Neuronal stem cell (in vitro differentiated cells): Measurements from ENCODE around the gene AVPR2.

Experiments
- DNase-seq: peaks from one replicate; pipeline ENCODE4 v3.0.0-alpha.2; 2013; ENCODE audit warnings: low spot score
- H2AFZ ChIP-seq: one replicate; pipeline ENCODE4 v1.6.1; 2013; ENCODE audit warnings: mild to moderate bottlenecking, low read length, inconsistent platforms
- H2AK5ac ChIP-seq: 2 replicates; pipeline ENCODE4 v1.6.1; 2013; ENCODE audit warnings: low read depth, mild to moderate bottlenecking, inconsistent platforms, low read length, moderate library complexity, mixed read lengths
- H2BK120ac ChIP-seq: 2 replicates; pipeline ENCODE4 v1.6.1; 2013; ENCODE audit warnings: low read depth, mild to moderate bottlenecking, inconsistent platforms, low read length, moderate library complexity, mixed read lengths
- H2BK12ac ChIP-seq: one replicate; pipeline ENCODE4 v1.6.1; 2013; ENCODE audit warnings: low read length, inconsistent platforms
- H2BK15ac ChIP-seq: 2 replicates; pipeline ENCODE4 v1.6.1; 2013; ENCODE audit warnings: mild to moderate bottlenecking, low read length, inconsistent platforms, mixed read lengths
- H2BK5ac ChIP-seq: one replicate; pipeline ENCODE4 v1.6.1; 2013; ENCODE audit warnings: inconsistent platforms, mild to moderate bottlenecking, low read length, moderate library complexity
- H3K14ac ChIP-seq: one replicate; pipeline ENCODE4 v1.6.1; 2013; ENCODE audit warnings: low read length, inconsistent platforms
- H3K18ac ChIP-seq: 2 replicates; pipeline ENCODE4 v1.6.1; 2013; ENCODE audit warnings: low read length, inconsistent platforms
- H3K23ac ChIP-seq: 2 replicates; pipeline ENCODE4 v1.6.1; 2013; ENCODE audit warnings: low read depth, mild to moderate bottlenecking, mixed read lengths, low read length, inconsistent platforms; ENCODE audit not compliant: poor library complexity
- H3K27ac ChIP-seq: replicated peaks from 3 replicates; pipeline ENCODE4 v1.5.1; 2013; ENCODE audit warnings: low read length, inconsistent platforms
- H3K27me3 ChIP-seq, 3 experiments: 2 replicates each; pipeline ENCODE4 v1.6.1; 2013; ENCODE audit warnings: low read length in 3 of 3, mild to moderate bottlenecking in 2 of 3, inconsistent platforms in 1 of 3, low read depth in 1 of 3, mixed read lengths in 1 of 3, moderate library complexity in 1 of 3; ENCODE audit not compliant: control insufficient read depth in 3 of 3, insufficient read depth in 3 of 3
- H3K36me3 ChIP-seq, 2 donors: replicated peaks in 1 of 2; 2 replicates each; pipeline ENCODE4 v1.6.1; 2013; ENCODE audit warnings: low read length in 2 of 2; ENCODE audit not compliant: control insufficient read depth in 2 of 2, insufficient read depth in 2 of 2
- H3K4ac ChIP-seq: 2 replicates; pipeline ENCODE4 v1.6.1; 2013; ENCODE audit warnings: inconsistent platforms, mild to moderate bottlenecking, low read length, moderate library complexity
- H3K4me1 ChIP-seq, 2 donors: 1 replicate in 1 of 2; 2 replicates in 1 of 2; pipeline ENCODE4 v1.6.1; 2013; ENCODE audit warnings: low read length in 2 of 2, low read depth in 1 of 2; ENCODE audit not compliant: control insufficient read depth in 2 of 2, insufficient read depth in 1 of 2
- H3K4me2 ChIP-seq: one replicate; pipeline ENCODE4 v1.6.1; 2013; ENCODE audit warnings: mild to moderate bottlenecking, low read length, inconsistent platforms; ENCODE audit not compliant: insufficient read depth, poor library complexity, severe bottlenecking
- H3K4me3 ChIP-seq, 2 donors: 2 replicates each; pipeline ENCODE4 v1.5.1; 2013; ENCODE audit warnings: low read length in 2 of 2, mild to moderate bottlenecking in 2 of 2, inconsistent platforms in 1 of 2, moderate library complexity in 1 of 2
- H3K79me1 ChIP-seq: one replicate; pipeline ENCODE4 v1.6.1; 2013; ENCODE audit warnings: low read depth, mild to moderate bottlenecking, inconsistent platforms, low read length, moderate library complexity
- H3K9ac ChIP-seq: one replicate; pipeline ENCODE4 v1.6.1; 2013; ENCODE audit warnings: mild to moderate bottlenecking, low read depth, low read length, inconsistent platforms; ENCODE audit not compliant: poor library complexity
- H3K9me3 ChIP-seq, 2 donors: replicated peaks in 1 of 2; 2 replicates each; pipeline versions ENCODE3 to v1.6.1; 2013; ENCODE audit warnings: low read length in 2 of 2, mild to moderate bottlenecking in 2 of 2, inconsistent platforms in 1 of 2, low read depth in 1 of 2, mixed read lengths in 1 of 2, moderate library complexity in 1 of 2; ENCODE audit not compliant: control insufficient read depth in 2 of 2, insufficient read depth in 1 of 2
- H4K8ac ChIP-seq: one replicate; pipeline ENCODE4 v1.6.1; 2013; ENCODE audit warnings: low read depth, mild to moderate bottlenecking, inconsistent platforms, low read length, moderate library complexity
- H4K91ac ChIP-seq: one replicate; pipeline ENCODE4 v1.6.1; 2013; ENCODE audit warnings: low read length, low read depth, mild to moderate bottlenecking, inconsistent platforms; ENCODE audit not compliant: poor library complexity
- WGBS, 2 donors: extraction: QIAGEN DNeasy Blood & Tissue Kit; methylation state at CpG; one replicate each; pipeline ENCODE4 v1.1.7; 2013; ENCODE audit warnings: missing lambda C conversion rate in 2 of 2, mixed read lengths in 1 of 2; ENCODE audit not compliant: insufficient read length in 2 of 2, insufficient replicate concordance in 1 of 2; ENCODE audit errors: extremely low coverage in 2 of 2; 5-methylcytosine and 5-hydroxymethylcytosine counted together

Gene AVPR2

DNA sequence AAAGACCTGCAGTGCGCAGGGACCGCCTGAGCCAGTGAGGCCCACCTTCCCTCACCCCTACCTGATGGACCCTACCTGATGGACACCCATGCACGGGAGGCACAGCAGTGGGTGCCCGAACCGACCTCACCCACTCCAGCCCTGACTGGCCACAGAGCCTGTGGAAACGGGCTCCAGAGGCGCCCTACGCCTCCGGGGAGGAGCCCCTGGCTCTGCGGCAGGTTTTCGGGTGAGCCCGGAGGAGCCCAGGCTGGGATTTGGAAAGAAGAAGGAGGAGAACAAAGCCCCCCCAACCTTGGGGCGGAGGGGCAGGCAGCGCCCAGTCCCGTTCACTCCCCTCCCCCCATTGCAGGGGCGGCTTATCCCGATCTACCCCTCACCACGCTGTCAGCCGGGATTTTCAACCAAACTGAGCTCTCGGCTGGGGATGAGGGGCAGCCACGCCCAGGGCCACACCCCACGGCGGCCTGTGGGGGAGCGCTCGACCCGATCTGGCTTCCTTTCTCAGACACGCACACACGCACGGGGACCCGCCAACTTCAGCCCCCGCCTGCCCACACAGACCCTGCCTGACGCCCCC is 19.2 kb upstream of the AVPR2 start:
- Histone ChIP-seq H3K23ac (no peak overlapping the region), H2AFZ (peak overlapping the region; percentile 40), H3K4me3 (peak overlapping the region; percentile 53 to 66), H2BK5ac (no peak overlapping the region), H2BK120ac (no peak overlapping the region), H3K4me1 (peaks cover 15 to 50% of the 10 kb centered on the region in 2 donors), H3K9ac (peak overlapping the region; percentile 21), H3K14ac (no peak overlapping the region), H3K36me3 (no peaks in the 10 kb centered on the region), H2AK5ac (no peak overlapping the region), H3K4ac (no peak overlapping the region), H3K27me3 (peaks cover 0 to 44% (median 25%) of the 10 kb centered on the region in 3 experiments), H3K27ac (no peak overlapping the region), H3K4me2 (peak overlapping the region; percentile 45), H3K18ac (no peak overlapping the region), H4K8ac (no peak overlapping the region), H3K79me1 (no peaks in the 10 kb centered on the region), H2BK15ac (no peak overlapping the region), H2BK12ac (no peak overlapping the region), H3K9me3 (no peaks in the 10 kb centered on the region), H4K91ac (no peak overlapping the region)
- no peak for DNase-seq
- WGBS, 2 donors, result no CpG with 5 or more reads among the region's 32 CpGs

DNA sequence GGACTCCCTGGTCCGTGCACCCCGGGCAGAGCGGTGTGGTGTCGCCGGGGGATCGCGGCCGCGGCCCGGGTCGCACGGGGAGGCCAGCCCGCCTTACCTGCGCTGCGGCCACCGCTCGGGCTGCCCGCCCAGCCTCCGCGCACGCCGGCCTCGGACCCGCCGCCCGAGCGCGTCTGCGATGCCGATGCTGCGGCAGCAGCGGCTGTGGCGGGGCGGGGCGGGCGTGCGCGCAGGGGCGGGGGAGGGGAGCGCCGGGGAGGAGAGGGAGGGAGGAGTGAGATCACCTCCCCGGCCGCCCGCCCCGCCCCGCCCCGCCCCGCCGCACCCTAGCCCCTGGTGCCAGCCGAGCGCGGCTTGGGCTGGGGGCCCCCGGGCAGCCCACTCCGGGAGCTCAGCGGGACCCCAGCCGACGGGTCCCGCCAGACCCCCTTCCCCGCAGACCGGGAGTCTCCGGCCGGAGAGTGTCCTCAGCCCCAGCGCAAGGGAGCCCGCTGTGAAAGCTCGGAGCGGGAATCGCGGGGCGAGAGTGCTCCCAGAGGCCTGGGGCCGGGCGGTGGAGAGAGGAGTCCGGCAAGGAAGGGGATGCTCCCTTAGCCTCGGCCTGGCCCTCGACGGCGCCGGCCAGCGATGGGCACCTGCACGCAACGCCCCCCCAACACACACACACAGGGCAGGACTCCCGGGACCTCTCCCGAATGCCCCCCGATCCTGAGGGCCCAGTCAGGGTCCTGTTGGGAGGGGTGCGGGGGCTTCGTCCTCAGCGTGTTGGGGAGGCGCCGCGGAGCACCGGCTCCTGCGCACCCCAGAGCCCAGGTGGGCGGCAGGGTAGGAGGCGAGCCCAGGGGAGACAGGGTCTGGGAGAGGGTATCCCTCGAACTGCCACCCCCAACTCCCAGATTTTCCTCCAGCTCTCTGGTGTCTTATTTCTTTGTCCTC is 18.2 kb upstream of the AVPR2 start, which contains the start of gene L1CAM:
Gene L1CAM (minus strand): TSS at position 206 of the 936 bp plus-strand sequence. CDS start 10,337 bp downstream, outside the sequence.
- peaks cover 0 to 50% (median 25%) of the 10 kb centered on the region in 3 experiments for H3K27me3 ChIP-seq
- H3K9me3 ChIP-seq, result no peaks in the 10 kb centered on the region
- peaks cover 15 to 41% of the 10 kb centered on the region in 2 donors for H3K4me1 ChIP-seq
- H3K18ac ChIP-seq, result peak within 1 kb of the TSS; percentile 64
- H2AK5ac ChIP-seq, result peak within 1 kb of the TSS; percentile 75
- no peaks in the 10 kb centered on the region for H3K36me3 ChIP-seq
- no peak within 1 kb of the TSS for H2BK12ac ChIP-seq
- no peak within 1 kb of the TSS for H4K91ac ChIP-seq
- H3K27ac ChIP-seq, result no peak within 1 kb of the TSS
- no peak within 1 kb of the TSS for H2BK15ac ChIP-seq
- H2AFZ ChIP-seq, result peak within 1 kb of the TSS; percentile 62
- no peak within 1 kb of the TSS for H2BK120ac ChIP-seq
- no peak within 1 kb of the TSS for H4K8ac ChIP-seq
- no peak within 1 kb of the TSS for H2BK5ac ChIP-seq
- H3K4me3 ChIP-seq, result peak within 1 kb of the TSS; percentile 53 to 70
- H3K4ac ChIP-seq, result no peak within 1 kb of the TSS
- DNase-seq, result no peak
- H3K4me2 ChIP-seq, result peak within 1 kb of the TSS; percentile 49
- no CpG with 5 or more reads among the region's 94 CpGs for WGBS, 2 donors
- H3K14ac ChIP-seq, result no peak within 1 kb of the TSS
- H3K23ac ChIP-seq, result no peak within 1 kb of the TSS
- H3K79me1 ChIP-seq, result no peaks in the 10 kb centered on the region
- H3K9ac ChIP-seq, result peak within 1 kb of the TSS; percentile 21

DNA sequence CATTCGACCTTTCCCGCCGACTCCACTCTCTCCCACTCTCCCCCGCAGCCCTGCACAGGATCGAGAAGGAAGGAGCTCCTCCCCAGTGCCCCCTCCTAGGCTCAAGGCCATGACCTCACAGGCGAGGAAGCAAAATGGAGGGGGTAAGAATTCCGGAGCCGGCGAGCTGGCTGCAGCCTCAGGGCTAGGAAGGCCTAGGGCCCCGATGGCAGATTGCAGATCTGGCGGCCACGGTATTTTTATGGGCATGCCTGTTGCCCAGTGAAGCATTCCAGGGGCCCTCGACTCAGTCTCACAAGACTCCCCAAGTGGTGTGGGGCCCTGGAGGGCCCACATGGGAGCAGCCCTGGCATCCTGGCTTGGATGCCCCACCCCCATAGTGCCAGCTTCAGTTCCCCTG is 17.6 kb upstream of the AVPR2 start:
- Histone ChIP-seq H2BK12ac (no peak overlapping the region), H3K9me3 (no peaks in the 10 kb centered on the region), H4K8ac (no peak overlapping the region), H2BK120ac (no peak overlapping the region), H3K14ac (no peak overlapping the region), H3K4me1 (peaks cover 12 to 35% of the 10 kb centered on the region in 2 donors), H3K4me3 (no peak overlapping the region), H3K23ac (no peak overlapping the region), H2AK5ac (no peak overlapping the region), H3K18ac (no peak overlapping the region), H3K4ac (no peak overlapping the region), H3K27ac (no peak overlapping the region), H3K4me2 (peak overlapping the region; percentile 49), H2BK5ac (no peak overlapping the region), H3K9ac (no peak overlapping the region), H2AFZ (peak overlapping the region; percentile 62), H3K36me3 (no peaks in the 10 kb centered on the region), H2BK15ac (no peak overlapping the region), H4K91ac (no peak overlapping the region), H3K27me3 (peaks cover 0 to 50% (median 25%) of the 10 kb centered on the region in 3 experiments), H3K79me1 (no peaks in the 10 kb centered on the region)
- DNase-seq, result no peak
- no CpG with 5 or more reads among the region's 13 CpGs for WGBS, 2 donors

DNA sequence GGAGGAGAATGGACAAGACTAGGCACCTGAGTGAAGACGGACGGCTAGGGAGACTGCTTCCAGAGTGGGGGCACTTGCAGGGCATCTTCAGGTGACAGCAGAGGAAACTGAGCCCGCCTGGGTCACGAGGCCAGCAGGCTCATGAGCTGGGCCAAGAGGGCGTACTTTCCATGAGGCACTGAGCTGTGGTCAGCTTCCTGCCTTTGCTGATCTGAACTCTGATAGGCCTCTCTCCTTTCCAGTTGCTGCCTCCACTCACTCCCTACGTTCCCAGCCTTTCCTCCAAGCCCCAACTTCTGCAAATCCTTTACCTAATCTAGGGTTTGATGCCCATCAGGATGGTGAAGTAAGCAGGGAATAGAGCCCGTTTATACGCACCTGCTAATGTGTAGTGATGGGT is 17.1 kb upstream of the AVPR2 start:
- Histone ChIP-seq H3K9ac (no peak overlapping the region), H2BK120ac (no peak overlapping the region), H4K91ac (no peak overlapping the region), H3K4me3 (no peak overlapping the region), H3K23ac (no peak overlapping the region), H2BK15ac (no peak overlapping the region), H3K14ac (no peak overlapping the region), H3K79me1 (no peaks in the 10 kb centered on the region), H2BK5ac (no peak overlapping the region), H3K27me3 (peaks cover 0 to 46% (median 25%) of the 10 kb centered on the region in 3 experiments), H3K4ac (no peak overlapping the region), H3K36me3 (no peaks in the 10 kb centered on the region), H4K8ac (no peak overlapping the region), H3K9me3 (no peaks in the 10 kb centered on the region), H2AFZ (no peak overlapping the region), H3K18ac (no peak overlapping the region), H3K27ac (no peak overlapping the region), H3K4me1 (peaks cover 9 to 31% of the 10 kb centered on the region in 2 donors), H3K4me2 (no peak overlapping the region), H2BK12ac (no peak overlapping the region), H2AK5ac (no peak overlapping the region)
- no CpG with 5 or more reads among the region's 8 CpGs for WGBS, 2 donors
- no peak for DNase-seq
